Pulmonary artery endothelial cell (primary cell): Measurements from ENCODE around the gene ACP7. TPM values are rescaled to one million over a fixed set of nuclear protein-coding genes. Genes with fewer than 3 reads are reported as not detected.
"Not testable (repeated sequence)": the region's sequence is repeated elsewhere in the genome, so short reads cannot be mapped to it uniquely, and the experiment has no call there.

ENCODE experiments used
- DNase-seq: peaks from one replicate; pipeline ENCODE4 v3.0.0-alpha.2; 2011; ENCODE audit warnings: low read depth, low spot score
- total RNA-seq: library from RNA; depleted of rRNA; stranded (reverse); fragments of >200 nt; gene quantifications from 2 replicates; pipeline ENCODE4 v1.2.3, GENCODE V29; 2014

ACP7 gene
- total RNA-seq, 1 donor from 2014 or later: 0.20 TPM

- no peak for DNase-seq
Measured at GRCh38 chr19:39106194-39106593, 22.0 kb downstream of the ACP7 start.

GRCh38 chr19:39109641-39110040 lies 25.5 kb downstream of the ACP7 start:
- DNase-seq: no peak

- no peak for DNase-seq
Measured at GRCh38 chr19:39110263-39110967, 26.2 kb downstream of the ACP7 start.

GRCh38 chr19:39111593-39112199 lies 27.5 kb downstream of the ACP7 start:
- no peak for DNase-seq

GRCh38 chr19:39112338-39112890 lies 28.2 kb downstream of the ACP7 start:
- no peak for DNase-seq

GRCh38 chr19:39113199-39113598 lies 29.0 kb downstream of the ACP7 start:
- no peak for DNase-seq

- no peak for DNase-seq
Measured at GRCh38 chr19:39115105-39115847, 31.1 kb downstream of the ACP7 start.

- not testable (repeated sequence) for DNase-seq
Measured at GRCh38 chr19:39117023-39117422, 32.9 kb downstream of the ACP7 start.

GRCh38 chr19:39119830-39120229 lies 35.7 kb downstream of the ACP7 start:
- no peak for DNase-seq

GRCh38 chr19:39122934-39123731 lies 39.0 kb downstream of the ACP7 start:
- no peak for DNase-seq

GRCh38 chr19:39124136-39124764 lies 40.1 kb downstream of the ACP7 start:
- DNase-seq: no peak

- DNase-seq: no peak
Measured at GRCh38 chr19:39125199-39125553, 41.0 kb downstream of the ACP7 start.

- DNase-seq: peak; percentile 90
Measured at GRCh38 chr19:39125554-39126311, 41.6 kb downstream of the ACP7 start, which contains the start of gene PAK4. Gene PAK4, plus strand, starts transcription at chr19:39125786. Its CDS starts 43,768 bp downstream, at chr19:39169554.

- DNase-seq: no peak
Measured at GRCh38 chr19:39126312-39127187, 42.4 kb downstream of the ACP7 start.

GRCh38 chr19:39127812-39128515 lies 43.8 kb downstream of the ACP7 start:
- DNase-seq: no peak

- DNase-seq: no peak
Measured at GRCh38 chr19:39128516-39129079, 44.4 kb downstream of the ACP7 start.

GRCh38 chr19:39129116-39129515 lies 44.9 kb downstream of the ACP7 start:
- no peak for DNase-seq
